Measurements from ENCODE around the gene NEK7. TPM values are rescaled to one million over a fixed set of nuclear protein-coding genes. Genes with fewer than 3 reads are reported as not detected.
"Not testable (repeated sequence)": the region's sequence is repeated elsewhere in the genome, so short reads cannot be mapped to it uniquely, and the experiment has no call there.

NEK7 gene
- total RNA-seq, 4 donors from 2014 or later = 123 to 219 (median 141) TPM

DNA sequence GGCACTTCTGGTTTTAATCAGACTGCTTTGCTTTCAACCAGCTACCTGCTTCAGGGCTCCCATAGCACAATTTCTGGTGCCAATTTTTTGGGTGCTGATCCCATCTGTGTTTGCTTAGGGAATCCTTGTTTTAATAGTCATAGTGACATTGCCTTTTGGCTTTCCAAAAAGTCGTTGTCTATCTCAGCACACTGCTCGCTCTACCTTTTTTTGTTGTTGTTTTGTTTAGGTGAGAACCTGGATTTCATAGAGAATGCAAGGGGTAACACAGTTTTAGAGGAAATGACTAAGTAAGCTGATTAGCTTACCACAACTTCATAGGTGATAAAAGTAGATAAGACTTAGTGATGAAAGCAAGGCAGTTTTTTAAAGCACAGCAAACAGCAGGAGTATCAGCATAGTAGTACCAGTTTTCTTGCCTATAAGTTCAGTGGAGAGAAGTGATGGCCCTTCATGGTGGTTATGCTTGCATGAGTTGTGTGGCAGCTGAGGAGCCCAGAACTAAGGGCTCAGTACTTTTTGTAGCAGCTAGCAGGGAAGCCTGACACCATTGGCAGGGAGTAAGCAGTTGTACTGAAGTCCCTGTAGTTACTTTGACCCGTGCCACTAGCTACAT is 31.3 kb downstream of the NEK7 start:
- no peak for DNase-seq (ENCODE audit: low spot score in 2 of 2)
- WGBS, 2 donors = 76 to 79% methylated on average over 3 of the region's 3 CpGs
- H3K4me1 ChIP-seq = peaks cover 0 to 56% (median 0%) of the 10 kb centered on the region in 4 donors
- TF ChIP-seq EP300 (IDR thresholded peaks at IDR 0.05) (no peak), POLR2A (IDR thresholded peaks at IDR 0.05) (no peak)
- TF ChIP-seq, protein P1, sequence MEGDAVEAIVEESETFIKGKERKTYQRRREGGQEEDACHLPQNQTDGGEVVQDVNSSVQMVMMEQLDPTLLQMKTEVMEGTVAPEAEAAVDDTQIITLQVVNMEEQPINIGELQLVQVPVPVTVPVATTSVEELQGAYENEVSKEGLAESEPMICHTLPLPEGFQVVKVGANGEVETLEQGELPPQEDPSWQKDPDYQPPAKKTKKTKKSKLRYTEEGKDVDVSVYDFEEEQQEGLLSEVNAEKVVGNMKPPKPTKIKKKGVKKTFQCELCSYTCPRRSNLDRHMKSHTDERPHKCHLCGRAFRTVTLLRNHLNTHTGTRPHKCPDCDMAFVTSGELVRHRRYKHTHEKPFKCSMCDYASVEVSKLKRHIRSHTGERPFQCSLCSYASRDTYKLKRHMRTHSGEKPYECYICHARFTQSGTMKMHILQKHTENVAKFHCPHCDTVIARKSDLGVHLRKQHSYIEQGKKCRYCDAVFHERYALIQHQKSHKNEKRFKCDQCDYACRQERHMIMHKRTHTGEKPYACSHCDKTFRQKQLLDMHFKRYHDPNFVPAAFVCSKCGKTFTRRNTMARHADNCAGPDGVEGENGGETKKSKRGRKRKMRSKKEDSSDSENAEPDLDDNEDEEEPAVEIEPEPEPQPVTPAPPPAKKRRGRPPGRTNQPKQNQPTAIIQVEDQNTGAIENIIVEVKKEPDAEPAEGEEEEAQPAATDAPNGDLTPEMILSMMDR (IDR thresholded peaks at IDR 0.05) = no peak
- H3K4me3 ChIP-seq = no peak overlapping the region
- H3K36me3 ChIP-seq = no peaks in the 10 kb centered on the region
- H3K27ac ChIP-seq = no peak overlapping the region
- no peaks in the 10 kb centered on the region for H3K9me3 ChIP-seq
- no peaks in the 10 kb centered on the region for H3K27me3 ChIP-seq

GRCh38 chr1:198191117-198191516 is 34.3 kb downstream of the NEK7 start:
- DNase-seq (ENCODE audit: low spot score in 2 of 2) = no peak
- H3K27ac ChIP-seq = no peak overlapping the region
- no peaks in the 10 kb centered on the region for H3K27me3 ChIP-seq
- H3K9me3 ChIP-seq = no peaks in the 10 kb centered on the region
- no peaks in the 10 kb centered on the region for H3K36me3 ChIP-seq
- no peak for TF ChIP-seq EP300 (IDR thresholded peaks at IDR 0.05)
- TF ChIP-seq, protein P1 (IDR thresholded peaks at IDR 0.05) = no peak
- no peak for TF ChIP-seq POLR2A (IDR thresholded peaks at IDR 0.05)
- H3K4me3 ChIP-seq = no peak overlapping the region
- peaks cover 0 to 43% (median 0%) of the 10 kb centered on the region in 4 donors for H3K4me1 ChIP-seq
- WGBS, 2 donors = 89 to 97% methylated on average over 2 of the region's 2 CpGs

DNA sequence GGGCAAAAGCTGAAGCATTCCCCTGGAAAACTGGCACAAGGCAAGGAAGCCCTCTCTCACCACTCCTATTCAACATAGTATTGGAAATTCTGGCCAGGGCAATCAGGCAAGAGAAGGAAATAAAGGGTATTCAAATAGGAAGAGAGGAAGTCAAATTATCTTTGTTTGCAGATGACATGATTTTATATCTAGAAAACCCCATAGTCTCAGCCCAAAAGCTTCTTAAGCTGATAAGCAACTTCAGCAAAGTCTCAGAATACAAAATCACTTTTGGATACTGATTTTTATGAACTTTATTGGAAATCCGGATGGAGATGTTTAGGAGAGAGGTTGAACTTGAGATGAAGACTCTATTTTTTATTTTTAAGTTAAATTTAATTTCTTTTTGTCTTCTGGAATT is 37.1 kb downstream of the NEK7 start:
- H3K36me3 ChIP-seq; H3K4me3 ChIP-seq; H3K27ac ChIP-seq; DNase-seq (ENCODE audit: low spot score in 2 of 2); H3K9me3 ChIP-seq; H3K27me3 ChIP-seq: not testable (repeated sequence)
- H3K4me1 ChIP-seq = peaks cover 0 to 44% (median 2%) of the 10 kb centered on the region in 4 donors
- 63 to 94% methylated on average over 1 of the region's 1 CpG for WGBS, 2 donors

DNA sequence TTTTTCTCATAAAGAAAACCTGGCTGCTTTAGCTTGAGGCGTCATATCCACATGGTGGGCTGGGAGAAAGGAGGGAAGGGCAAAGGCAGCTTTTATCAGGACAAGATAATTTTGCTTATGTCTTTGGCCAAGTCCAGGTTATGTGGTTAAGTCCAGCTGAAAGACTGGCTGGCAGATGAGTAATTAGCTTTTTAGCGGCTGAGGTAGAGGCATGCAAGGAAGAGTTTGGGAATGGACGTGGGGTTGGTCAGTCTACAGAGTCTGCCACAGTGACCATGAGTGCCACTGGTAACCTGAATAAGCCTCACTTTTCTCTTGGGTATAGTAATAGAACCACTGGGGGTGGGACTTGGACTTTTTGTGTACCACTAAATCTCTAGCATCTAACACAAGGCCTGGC is 39.8 kb downstream of the NEK7 start:
- DNase-seq (ENCODE audit: low spot score in 2 of 2) = no peak
- Histone ChIP-seq H3K4me1 (peaks cover 0 to 44% (median 11%) of the 10 kb centered on the region in 4 donors), H3K36me3 (no peaks in the 10 kb centered on the region), H3K27me3 (no peaks in the 10 kb centered on the region), H3K27ac (no peak overlapping the region), H3K4me3 (no peak overlapping the region), H3K9me3 (no peaks in the 10 kb centered on the region)
- TF ChIP-seq EP300 (IDR thresholded peaks at IDR 0.05) = no peak
- TF ChIP-seq, protein P1 (IDR thresholded peaks at IDR 0.05) = no peak
- no peak for TF ChIP-seq POLR2A (IDR thresholded peaks at IDR 0.05)
- WGBS, 2 donors = 92 to 96% methylated on average over 3 of the region's 3 CpGs

- no peaks in the 10 kb centered on the region for H3K27me3 ChIP-seq
- no peak overlapping the region for H3K4me3 ChIP-seq
- TF ChIP-seq, protein P1 (IDR thresholded peaks at IDR 0.05) = no peak
- TF ChIP-seq POLR2A (IDR thresholded peaks at IDR 0.05) (no peak), EP300 (IDR thresholded peaks at IDR 0.05) (no peak)
- H3K36me3 ChIP-seq = no peaks in the 10 kb centered on the region
- no peaks in the 10 kb centered on the region for H3K9me3 ChIP-seq
- no peak for DNase-seq (ENCODE audit: low spot score in 2 of 2)
- WGBS, 2 donors = 80 to 89% methylated on average over 1 of the region's 1 CpG
- peaks cover 0 to 43% (median 11%) of the 10 kb centered on the region in 4 donors for H3K4me1 ChIP-seq
- H3K27ac ChIP-seq = no peak overlapping the region
Observed at GRCh38 chr1:198197285-198197684, 40.5 kb downstream of the NEK7 start.

DNA sequence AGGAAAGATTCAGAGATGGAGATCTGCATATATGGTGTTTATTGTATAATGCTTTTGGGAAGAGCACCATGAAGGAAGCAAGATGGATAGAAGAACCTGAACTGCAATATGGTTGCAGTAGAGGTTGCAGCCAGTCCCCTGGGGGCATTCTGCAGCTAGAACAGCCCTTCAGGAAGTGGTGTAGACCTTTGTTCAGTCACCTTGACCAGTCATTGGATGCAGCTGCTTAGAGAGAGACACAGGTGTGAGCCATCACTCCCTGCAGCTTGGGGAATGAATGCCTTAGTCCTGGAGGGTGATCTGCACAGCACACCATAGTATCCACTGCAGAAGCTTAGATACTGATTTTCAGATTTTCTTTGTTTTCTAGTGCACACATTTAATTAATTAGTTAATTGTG is 42.3 kb downstream of the NEK7 start:
- Histone ChIP-seq H3K4me1 (peaks cover 0 to 54% (median 16%) of the 10 kb centered on the region in 4 donors), H3K27ac (no peak overlapping the region), H3K27me3 (no peaks in the 10 kb centered on the region), H3K9me3 (no peaks in the 10 kb centered on the region), H3K4me3 (no peak overlapping the region), H3K36me3 (no peaks in the 10 kb centered on the region)
- DNase-seq (ENCODE audit: low spot score in 2 of 2) = no peak
- TF ChIP-seq POLR2A (IDR thresholded peaks at IDR 0.05) (no peak), EP300 (IDR thresholded peaks at IDR 0.05) (no peak)
- TF ChIP-seq, protein P1 (IDR thresholded peaks at IDR 0.05) = no peak

Data from tibial nerve (tissue), 4 donors.